GM12865 (cell line): ENCODE results near the gene PTPRM.
A peak's percentile ranks its signal among the peaks of the same experiment; 100 is the strongest.

Source experiments
- DNase-seq: peaks from one replicate; pipeline ENCODE4 v3.0.0; 2010; ENCODE audit warnings: low read depth
- H3K4me3 ChIP-seq: 2 replicates; pipeline ENCODE4 v1.5.1; 2011; ENCODE audit warnings: mild to moderate bottlenecking, low read depth, low read length, control low read depth
- TF ChIP-seq, protein P1 (sequence below): IDR thresholded peaks from 2 replicates; pipeline ENCODE4 v1.5.1; 2011; ENCODE audit warnings: low read length, control low read depth, low read depth, inconsistent platforms; ENCODE audit not compliant: insufficient read depth; ENCODE audit errors: missing control alignments

The PTPRM gene

DNA sequence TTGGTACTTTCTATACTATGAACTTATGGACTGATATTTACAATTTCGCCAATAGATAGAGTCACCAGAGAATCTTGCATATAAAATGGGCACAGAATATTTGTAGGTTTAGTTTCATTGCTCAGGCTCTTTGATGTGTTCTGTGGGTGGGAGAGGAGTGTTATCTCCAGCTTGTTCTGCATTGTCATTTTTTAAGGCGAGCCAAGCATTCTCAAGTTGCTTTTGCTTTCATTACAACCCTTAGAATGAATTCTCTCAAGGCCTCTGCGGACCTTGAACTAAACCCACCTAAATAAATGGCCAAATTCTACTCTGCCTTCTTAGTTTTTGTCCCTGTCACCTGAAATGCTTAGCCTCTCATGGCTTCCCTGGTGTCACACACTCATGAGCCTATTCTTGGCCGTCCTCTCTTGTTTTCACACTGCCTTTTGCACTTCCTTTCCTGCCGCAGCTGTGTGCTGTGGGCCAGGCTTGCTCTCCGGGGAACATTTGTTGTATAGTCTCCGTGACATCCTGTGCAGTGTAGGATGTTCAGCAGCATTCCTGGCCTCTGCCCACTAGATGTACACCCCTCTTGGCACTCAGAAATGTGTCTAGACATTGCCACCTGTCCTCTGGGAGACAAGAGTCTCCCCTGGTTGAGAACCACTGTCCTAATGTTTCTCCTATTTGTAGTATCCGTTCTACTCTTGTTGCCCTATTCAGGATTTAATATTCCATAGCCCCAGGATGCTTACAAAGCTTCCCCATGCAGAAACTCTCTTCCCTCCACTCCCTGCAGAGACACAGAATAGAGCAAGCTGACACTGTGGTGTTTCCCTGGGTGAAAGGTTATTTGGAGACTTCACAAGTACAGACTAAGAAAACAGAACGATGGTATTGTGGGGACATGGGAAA, 255.6 kb downstream of the PTPRM start:
- no peak overlapping the region for H3K4me3 ChIP-seq

DNA sequence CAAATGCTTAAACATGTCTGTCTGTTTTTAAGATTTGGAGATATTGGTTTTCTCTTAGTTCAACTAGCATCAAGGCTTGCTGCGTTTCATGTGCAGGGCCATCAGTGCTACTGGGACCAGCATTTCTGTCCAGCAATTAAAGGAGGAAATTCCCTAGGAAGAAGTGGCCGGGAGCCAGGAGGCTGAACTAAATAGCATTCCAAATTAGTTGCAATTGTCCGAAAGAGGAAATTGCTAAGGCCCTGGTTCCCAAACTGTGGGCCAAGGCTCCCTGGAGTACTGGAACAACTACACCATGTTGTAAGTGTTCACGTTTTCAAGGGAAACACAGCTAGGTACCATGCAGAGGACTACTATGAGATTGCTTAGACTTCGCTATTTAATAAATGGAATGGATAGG, 257.9 kb downstream of the PTPRM start:
- TF ChIP-seq, protein P1, sequence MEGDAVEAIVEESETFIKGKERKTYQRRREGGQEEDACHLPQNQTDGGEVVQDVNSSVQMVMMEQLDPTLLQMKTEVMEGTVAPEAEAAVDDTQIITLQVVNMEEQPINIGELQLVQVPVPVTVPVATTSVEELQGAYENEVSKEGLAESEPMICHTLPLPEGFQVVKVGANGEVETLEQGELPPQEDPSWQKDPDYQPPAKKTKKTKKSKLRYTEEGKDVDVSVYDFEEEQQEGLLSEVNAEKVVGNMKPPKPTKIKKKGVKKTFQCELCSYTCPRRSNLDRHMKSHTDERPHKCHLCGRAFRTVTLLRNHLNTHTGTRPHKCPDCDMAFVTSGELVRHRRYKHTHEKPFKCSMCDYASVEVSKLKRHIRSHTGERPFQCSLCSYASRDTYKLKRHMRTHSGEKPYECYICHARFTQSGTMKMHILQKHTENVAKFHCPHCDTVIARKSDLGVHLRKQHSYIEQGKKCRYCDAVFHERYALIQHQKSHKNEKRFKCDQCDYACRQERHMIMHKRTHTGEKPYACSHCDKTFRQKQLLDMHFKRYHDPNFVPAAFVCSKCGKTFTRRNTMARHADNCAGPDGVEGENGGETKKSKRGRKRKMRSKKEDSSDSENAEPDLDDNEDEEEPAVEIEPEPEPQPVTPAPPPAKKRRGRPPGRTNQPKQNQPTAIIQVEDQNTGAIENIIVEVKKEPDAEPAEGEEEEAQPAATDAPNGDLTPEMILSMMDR: no peak
- no peak for DNase-seq
- H3K4me3 ChIP-seq: no peak overlapping the region

More for the DNA sequence above, 255.6 kb downstream of the PTPRM start:
- DNase-seq: peak; percentile 3
- TF ChIP-seq, protein P1: no peak

- H3K4me3 ChIP-seq: no peak overlapping the region
- TF ChIP-seq, protein P1: no peak
- DNase-seq: peak; percentile 28
These were observed 263.4 kb downstream of the PTPRM start for GRCh38 chr18:7830468-7830867.

DNA sequence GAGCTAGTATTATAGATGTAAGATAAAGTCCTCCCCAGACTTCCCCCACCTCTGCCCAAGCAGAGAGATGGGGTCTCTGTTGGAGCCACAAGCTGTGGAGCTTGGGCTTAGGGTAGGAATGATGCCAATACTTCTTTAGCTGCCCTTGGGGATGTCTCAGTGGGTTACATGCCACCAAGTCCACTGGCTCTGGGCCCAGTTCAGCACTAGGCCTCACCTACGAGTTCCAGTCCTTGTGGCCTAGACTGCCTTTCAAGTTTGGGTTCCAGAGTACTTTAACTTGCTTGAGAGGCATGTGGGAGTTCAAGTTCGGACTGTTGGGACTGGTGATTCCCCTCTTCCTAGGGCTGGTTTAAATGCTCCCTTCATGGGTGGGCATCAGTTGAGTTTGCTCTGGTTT, 272.4 kb downstream of the PTPRM start:
- TF ChIP-seq, protein P1: no peak
- H3K4me3 ChIP-seq: no peak overlapping the region
- DNase-seq: no peak

GRCh38 chr18:7840411-7840810, 273.3 kb downstream of the PTPRM start:
- TF ChIP-seq, protein P1: no peak
- no peak overlapping the region for H3K4me3 ChIP-seq
- DNase-seq: no peak

- DNase-seq: no peak
- TF ChIP-seq, protein P1: no peak
- no peak overlapping the region for H3K4me3 ChIP-seq
These were observed 276.9 kb downstream of the PTPRM start for GRCh38 chr18:7844017-7844416.
